GM12892 (cell line): ENCODE measurements around the gene NECAB2.

Experiments used
- POLR2A ChIP-seq: IDR thresholded peaks from 2 replicates; pipeline ENCODE4 v1.6.1; 2011; ENCODE audit warnings: low read depth, low read length, control low read depth
- POLR2AphosphoS5 ChIP-seq: IDR thresholded peaks from 2 replicates; pipeline ENCODE4 v1.6.1; 2011; ENCODE audit warnings: low read depth, low read length, control low read depth
- TAF1 ChIP-seq: IDR thresholded peaks from 2 replicates; pipeline ENCODE4 v1.6.1; 2011; ENCODE audit warnings: low read depth, mild to moderate bottlenecking, control low read depth, low read length, borderline replicate concordance

GRCh38 chr16:83955218-83956130 is 12.6 kb upstream of the NECAB2 start:
- no peak for TF ChIP-seq TAF1
- no peak for TF ChIP-seq POLR2AphosphoS5
- TF ChIP-seq POLR2A, result no peak
